Cardiac fibroblast (primary cell): Measurements from ENCODE around the gene MPI.

ENCODE experiments used
- DNase-seq, 2 donors: peaks; one replicate each; pipeline versions ENCODE4 v3.0.0 to v3.0.0-alpha.2; 2010; ENCODE audit warnings: low read depth in 2 of 2
- H3K4me3 ChIP-seq, 2 donors: replicated peaks in 1 of 2; 1 replicate in 1 of 2; 2 replicates in 1 of 2; pipeline ENCODE4 v1.5.1; 2011; ENCODE audit warnings: low read depth in 2 of 2, low read length in 2 of 2, mild to moderate bottlenecking in 2 of 2, moderate library complexity in 1 of 2
- TF ChIP-seq, protein P1 (sequence below): IDR thresholded peaks from one replicate; pipeline ENCODE4 v1.5.1; 2011; ENCODE audit warnings: low read depth, mild to moderate bottlenecking, low read length, inconsistent platforms

MPI gene, protein sequence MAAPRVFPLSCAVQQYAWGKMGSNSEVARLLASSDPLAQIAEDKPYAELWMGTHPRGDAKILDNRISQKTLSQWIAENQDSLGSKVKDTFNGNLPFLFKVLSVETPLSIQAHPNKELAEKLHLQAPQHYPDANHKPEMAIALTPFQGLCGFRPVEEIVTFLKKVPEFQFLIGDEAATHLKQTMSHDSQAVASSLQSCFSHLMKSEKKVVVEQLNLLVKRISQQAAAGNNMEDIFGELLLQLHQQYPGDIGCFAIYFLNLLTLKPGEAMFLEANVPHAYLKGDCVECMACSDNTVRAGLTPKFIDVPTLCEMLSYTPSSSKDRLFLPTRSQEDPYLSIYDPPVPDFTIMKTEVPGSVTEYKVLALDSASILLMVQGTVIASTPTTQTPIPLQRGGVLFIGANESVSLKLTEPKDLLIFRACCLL

DNA sequence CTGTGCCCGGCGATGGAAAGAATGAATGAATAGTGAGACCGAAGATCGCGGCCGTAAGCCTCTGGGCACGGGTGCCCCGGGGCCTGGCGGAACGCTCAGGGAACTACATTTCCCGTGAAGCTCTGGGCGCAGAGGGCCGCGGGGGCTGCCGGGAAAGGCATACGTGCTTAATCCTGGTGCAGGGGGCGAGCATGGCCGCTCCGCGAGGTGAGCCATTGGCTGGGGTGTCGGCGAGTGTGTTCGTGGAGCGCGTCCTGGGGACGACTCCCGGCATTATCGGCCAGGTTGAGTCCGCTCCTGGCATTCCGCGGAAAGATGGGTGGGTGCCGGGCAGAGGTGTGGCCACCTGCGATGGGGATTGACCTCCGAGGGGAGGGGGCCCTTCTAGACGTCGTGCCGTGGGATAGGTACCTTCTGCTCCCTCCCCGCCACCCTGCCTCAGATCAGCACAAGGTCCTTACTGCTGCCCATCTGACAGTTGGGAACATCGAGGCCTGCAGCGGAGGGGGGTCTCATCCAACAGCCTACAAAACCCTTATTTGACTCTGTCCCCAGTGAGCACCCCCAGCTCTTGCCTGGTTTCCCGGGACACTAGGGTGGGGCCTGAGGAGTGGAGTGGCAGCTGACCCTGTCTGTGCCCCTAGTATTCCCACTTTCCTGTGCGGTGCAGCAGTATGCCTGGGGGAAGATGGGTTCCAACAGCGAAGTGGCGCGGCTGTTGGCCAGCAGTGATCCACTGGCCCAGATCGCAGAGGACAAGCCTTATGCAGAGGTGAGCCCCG lies at the start of gene MPI:
TSS of gene MPI (plus strand) at position 160 of the 782 bp plus-strand sequence. CDS start at position 192, 32 bp downstream.
- H3K4me3 ChIP-seq, result peak within 1 kb of the TSS; percentile 99 to 100
- TF ChIP-seq, protein P1, sequence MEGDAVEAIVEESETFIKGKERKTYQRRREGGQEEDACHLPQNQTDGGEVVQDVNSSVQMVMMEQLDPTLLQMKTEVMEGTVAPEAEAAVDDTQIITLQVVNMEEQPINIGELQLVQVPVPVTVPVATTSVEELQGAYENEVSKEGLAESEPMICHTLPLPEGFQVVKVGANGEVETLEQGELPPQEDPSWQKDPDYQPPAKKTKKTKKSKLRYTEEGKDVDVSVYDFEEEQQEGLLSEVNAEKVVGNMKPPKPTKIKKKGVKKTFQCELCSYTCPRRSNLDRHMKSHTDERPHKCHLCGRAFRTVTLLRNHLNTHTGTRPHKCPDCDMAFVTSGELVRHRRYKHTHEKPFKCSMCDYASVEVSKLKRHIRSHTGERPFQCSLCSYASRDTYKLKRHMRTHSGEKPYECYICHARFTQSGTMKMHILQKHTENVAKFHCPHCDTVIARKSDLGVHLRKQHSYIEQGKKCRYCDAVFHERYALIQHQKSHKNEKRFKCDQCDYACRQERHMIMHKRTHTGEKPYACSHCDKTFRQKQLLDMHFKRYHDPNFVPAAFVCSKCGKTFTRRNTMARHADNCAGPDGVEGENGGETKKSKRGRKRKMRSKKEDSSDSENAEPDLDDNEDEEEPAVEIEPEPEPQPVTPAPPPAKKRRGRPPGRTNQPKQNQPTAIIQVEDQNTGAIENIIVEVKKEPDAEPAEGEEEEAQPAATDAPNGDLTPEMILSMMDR, result no peak
- DNase-seq, result peak; percentile 78 to 80

GRCh38 chr15:74840851-74841775 lies 48.7 kb upstream of the MPI start:
- TF ChIP-seq, protein P1, result no peak
- no peak overlapping the region for H3K4me3 ChIP-seq
- no peak for DNase-seq

- TF ChIP-seq, protein P1, result no peak
- DNase-seq, result no peak
- H3K4me3 ChIP-seq, result peak overlapping the region; percentile 79 to 90
Observed at GRCh38 chr15:74841891-74842373, 47.9 kb upstream of the MPI start.

GRCh38 chr15:74842581-74843444 lies 47.0 kb upstream of the MPI start, which contains the start of gene ULK3:
TSS of gene ULK3 (minus strand) at chr15:74843156. CDS start at chr15:74843105, 51 bp downstream.
- TF ChIP-seq, protein P1, result peak; percentile 24
- DNase-seq, result peak; percentile 82 to 94
- peak within 1 kb of the TSS; percentile 79 to 90 for H3K4me3 ChIP-seq

DNA sequence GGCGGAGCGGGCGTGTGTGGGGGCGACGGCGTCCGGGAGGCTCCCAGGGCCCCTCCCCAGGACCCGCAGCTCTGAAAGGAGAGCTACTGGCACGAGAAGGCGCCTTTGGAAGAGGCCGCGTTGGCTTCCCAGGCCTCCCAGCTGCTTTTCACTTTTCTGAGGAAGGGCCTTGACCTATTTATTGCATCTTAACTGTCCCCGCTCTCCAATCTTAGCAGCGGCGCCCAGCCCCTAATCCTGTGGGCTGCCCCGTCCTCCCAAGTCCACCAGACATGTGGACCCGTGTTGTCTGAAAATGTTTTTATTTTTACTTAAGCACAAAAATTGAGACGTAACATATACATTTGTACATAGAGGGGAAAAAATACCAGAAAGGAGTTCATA lies 46.4 kb upstream of the MPI start:
- DNase-seq, result no peak
- H3K4me3 ChIP-seq, result peak overlapping the region; percentile 39 to 46
- TF ChIP-seq, protein P1, result no peak
